ENCODE measurements around the gene CYLD.

Gene CYLD

GRCh38 chr16:50741225-50741780 is 583 bp upstream of the CYLD start:
- no peak for DNase-seq

GRCh38 chr16:50742576-50743200 is 802 bp downstream of the CYLD start:
- DNase-seq, result no peak

- no peak for DNase-seq
Measured at GRCh38 chr16:50743581-50744225, 1.8 kb downstream of the CYLD start.

GRCh38 chr16:50744881-50745280 is 3.0 kb downstream of the CYLD start:
- no peak for DNase-seq

- no peak for DNase-seq
Measured at GRCh38 chr16:50745940-50746339, 4.1 kb downstream of the CYLD start.

- DNase-seq, result peak; percentile 5
Measured at GRCh38 chr16:50747207-50747956, 5.5 kb downstream of the CYLD start.

- no peak for DNase-seq
Measured at GRCh38 chr16:50751528-50751927, 9.6 kb downstream of the CYLD start.

- no peak for DNase-seq
Measured at GRCh38 chr16:50752471-50753235, 10.8 kb downstream of the CYLD start.

GRCh38 chr16:50756473-50756872 is 14.6 kb downstream of the CYLD start:
- no peak for DNase-seq

GRCh38 chr16:50761267-50761666 is 19.4 kb downstream of the CYLD start:
- DNase-seq, result no peak

GRCh38 chr16:50762241-50762640 is 20.4 kb downstream of the CYLD start:
- no peak for DNase-seq

- no peak for DNase-seq
Measured at GRCh38 chr16:50763211-50763610, 21.3 kb downstream of the CYLD start.

- DNase-seq, result no peak
Measured at GRCh38 chr16:50765260-50765659, 23.4 kb downstream of the CYLD start.

- DNase-seq, result no peak
Measured at GRCh38 chr16:50765861-50766260, 24.0 kb downstream of the CYLD start.

GRCh38 chr16:50767197-50767596 is 25.3 kb downstream of the CYLD start:
- no peak for DNase-seq

- DNase-seq, result no peak
Measured at GRCh38 chr16:50771366-50771765, 29.5 kb downstream of the CYLD start.

GRCh38 chr16:50774405-50774804 is 32.5 kb downstream of the CYLD start:
- no peak for DNase-seq

- no peak for DNase-seq
Measured at GRCh38 chr16:50774960-50775359, 33.1 kb downstream of the CYLD start.

GRCh38 chr16:50776037-50776436 is 34.2 kb downstream of the CYLD start:
- no peak for DNase-seq

- DNase-seq, result no peak
Measured at GRCh38 chr16:50778284-50779163, 36.6 kb downstream of the CYLD start.

- no peak for DNase-seq
Measured at GRCh38 chr16:50781043-50781442, 39.2 kb downstream of the CYLD start.

- no peak for DNase-seq
Measured at GRCh38 chr16:50781518-50781917, 39.6 kb downstream of the CYLD start.
